Thyroid gland (tissue), 4 donors: ENCODE measurements around the gene ZBTB16.

Experiments used
- POLR2A ChIP-seq, 2 donors: fragments of 450-650 bp; IDR thresholded peaks; one replicate each; pipeline ENCODE4 v1.6.1; 2017; ENCODE audit warnings: antibody characterized with exemption in 2 of 2, mild to moderate bottlenecking in 2 of 2, moderate library complexity in 1 of 2
- TF ChIP-seq, protein P1 (sequence below), 6 experiments: fragments of 200-600 bp in 3 of 6; fragments of 450-650 bp in 3 of 6; sonication (generic) in 3 of 6; IDR thresholded peaks; one replicate each; pipeline ENCODE4 v1.5.1; 2016 to 2019; ENCODE audit warnings: antibody characterized with exemption in 6 of 6, mild to moderate bottlenecking in 2 of 6, inconsistent platforms in 1 of 6, moderate library complexity in 1 of 6

DNA sequence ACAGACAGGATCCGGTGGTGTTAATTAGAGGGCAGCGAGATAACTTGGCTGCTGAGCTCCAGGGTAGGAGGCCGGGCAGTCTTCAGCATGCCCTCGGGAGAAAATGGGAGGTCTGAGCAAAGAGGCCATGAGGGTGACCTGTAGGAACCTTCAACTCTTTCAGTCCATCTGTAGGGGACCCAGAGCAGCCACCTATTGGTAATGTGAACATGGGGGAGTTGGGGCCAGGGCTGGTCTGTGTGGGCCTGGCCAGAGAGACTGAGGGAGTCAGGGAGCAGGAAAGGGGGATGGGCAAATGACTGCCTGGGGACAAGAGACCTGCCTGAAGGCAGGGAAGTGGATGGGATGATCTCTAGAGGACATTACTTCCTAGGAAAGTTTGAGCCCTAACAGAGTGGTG, 135.6 kb downstream of the ZBTB16 start:
- TF ChIP-seq, protein P1, sequence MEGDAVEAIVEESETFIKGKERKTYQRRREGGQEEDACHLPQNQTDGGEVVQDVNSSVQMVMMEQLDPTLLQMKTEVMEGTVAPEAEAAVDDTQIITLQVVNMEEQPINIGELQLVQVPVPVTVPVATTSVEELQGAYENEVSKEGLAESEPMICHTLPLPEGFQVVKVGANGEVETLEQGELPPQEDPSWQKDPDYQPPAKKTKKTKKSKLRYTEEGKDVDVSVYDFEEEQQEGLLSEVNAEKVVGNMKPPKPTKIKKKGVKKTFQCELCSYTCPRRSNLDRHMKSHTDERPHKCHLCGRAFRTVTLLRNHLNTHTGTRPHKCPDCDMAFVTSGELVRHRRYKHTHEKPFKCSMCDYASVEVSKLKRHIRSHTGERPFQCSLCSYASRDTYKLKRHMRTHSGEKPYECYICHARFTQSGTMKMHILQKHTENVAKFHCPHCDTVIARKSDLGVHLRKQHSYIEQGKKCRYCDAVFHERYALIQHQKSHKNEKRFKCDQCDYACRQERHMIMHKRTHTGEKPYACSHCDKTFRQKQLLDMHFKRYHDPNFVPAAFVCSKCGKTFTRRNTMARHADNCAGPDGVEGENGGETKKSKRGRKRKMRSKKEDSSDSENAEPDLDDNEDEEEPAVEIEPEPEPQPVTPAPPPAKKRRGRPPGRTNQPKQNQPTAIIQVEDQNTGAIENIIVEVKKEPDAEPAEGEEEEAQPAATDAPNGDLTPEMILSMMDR (IDR thresholded peaks at IDR 0.05): no peak
- no peak for TF ChIP-seq POLR2A (IDR thresholded peaks at IDR 0.05)
